Parathyroid adenoma (tissue), 2 donors: ENCODE measurements around the gene ECM2.

Experiments used
- H2AFZ ChIP-seq: fragments of 300-600 bp; sonication (generic); one replicate; pipeline ENCODE4 v1.7.0; 2017; ENCODE audit warnings: antibody characterized with exemption, mild to moderate bottlenecking
- H3K27ac ChIP-seq: fragments of 300-600 bp; sonication (generic); one replicate; pipeline ENCODE4 v1.7.0; 2017
- H3K27me3 ChIP-seq: fragments of 300-600 bp; sonication (generic); one replicate; pipeline ENCODE4 v1.7.0; 2017; ENCODE audit warnings: low read length; ENCODE audit not compliant: control insufficient read depth, insufficient read depth
- H3K36me3 ChIP-seq: fragments of 300-600 bp; sonication (generic); one replicate; pipeline ENCODE4 v1.7.0; 2017; ENCODE audit warnings: low read length; ENCODE audit not compliant: control insufficient read depth, insufficient read depth
- H3K4me1 ChIP-seq: fragments of 300-600 bp; sonication (generic); one replicate; pipeline ENCODE4 v1.7.0; 2017; ENCODE audit warnings: control low read depth
- H3K4me2 ChIP-seq: fragments of 300-600 bp; sonication (generic); one replicate; pipeline ENCODE4 v1.7.0; 2017; ENCODE audit warnings: low read length
- H3K4me3 ChIP-seq: fragments of 300-600 bp; sonication (generic); one replicate; pipeline ENCODE4 v1.7.0; 2017; ENCODE audit warnings: low read depth, low read length
- H3K79me2 ChIP-seq: fragments of 300-600 bp; sonication (generic); one replicate; pipeline ENCODE4 v1.7.0; 2017; ENCODE audit warnings: control low read depth
- H3K9ac ChIP-seq: fragments of 300-600 bp; sonication (generic); one replicate; pipeline ENCODE4 v1.7.0; 2017; ENCODE audit warnings: mild to moderate bottlenecking
- H3K9me3 ChIP-seq: fragments of 300-600 bp; sonication (generic); one replicate; pipeline ENCODE4 v1.7.0; 2017; ENCODE audit warnings: low read length; ENCODE audit not compliant: control insufficient read depth
- CTCF ChIP-seq: fragments of 300-600 bp; sonication (generic); IDR thresholded peaks from one replicate; pipeline ENCODE4 v1.7.0; 2017; ENCODE audit warnings: antibody characterized with exemption, mild to moderate bottlenecking
- donor health status: primary hyperparathyroidism.

The ECM2 gene

GRCh38 chr9:92509050-92509449 is 26.7 kb downstream of the ECM2 start:
- H2AFZ ChIP-seq, result no peak overlapping the region
- H3K27ac ChIP-seq, result no peak overlapping the region
- no peaks in the 10 kb centered on the region for H3K27me3 ChIP-seq
- H3K4me3 ChIP-seq, result no peak overlapping the region
- H3K9ac ChIP-seq, result no peak overlapping the region
- H3K9me3 ChIP-seq, result no peaks in the 10 kb centered on the region
- no peaks in the 10 kb centered on the region for H3K79me2 ChIP-seq
- H3K4me1 ChIP-seq, result no peaks in the 10 kb centered on the region
- TF ChIP-seq CTCF, result no peak
- no peak overlapping the region for H3K4me2 ChIP-seq
- no peaks in the 10 kb centered on the region for H3K36me3 ChIP-seq

- Histone ChIP-seq H3K4me3 (no peak overlapping the region), H3K4me1 (no peaks in the 10 kb centered on the region), H3K4me2 (no peak overlapping the region), H3K9me3 (no peaks in the 10 kb centered on the region), H2AFZ (no peak overlapping the region), H3K36me3 (no peaks in the 10 kb centered on the region), H3K9ac (no peak overlapping the region), H3K27me3 (no peaks in the 10 kb centered on the region), H3K79me2 (no peaks in the 10 kb centered on the region), H3K27ac (no peak overlapping the region)
- TF ChIP-seq CTCF, result no peak
Measured at GRCh38 chr9:92508018-92508820, 27.6 kb downstream of the ECM2 start.

GRCh38 chr9:92507496-92507895 is 28.3 kb downstream of the ECM2 start:
- Histone ChIP-seq H3K9ac (no peak overlapping the region), H3K36me3 (no peaks in the 10 kb centered on the region), H3K4me1 (no peaks in the 10 kb centered on the region), H3K27ac (no peak overlapping the region), H3K27me3 (no peaks in the 10 kb centered on the region), H3K79me2 (no peaks in the 10 kb centered on the region), H2AFZ (no peak overlapping the region), H3K9me3 (no peaks in the 10 kb centered on the region), H3K4me3 (no peak overlapping the region), H3K4me2 (no peak overlapping the region)
- no peak for TF ChIP-seq CTCF

GRCh38 chr9:92507005-92507404 is 28.8 kb downstream of the ECM2 start:
- no peak overlapping the region for H3K9ac ChIP-seq
- no peak overlapping the region for H3K4me2 ChIP-seq
- H3K27me3 ChIP-seq, result no peaks in the 10 kb centered on the region
- no peaks in the 10 kb centered on the region for H3K9me3 ChIP-seq
- TF ChIP-seq CTCF, result no peak
- H3K36me3 ChIP-seq, result no peaks in the 10 kb centered on the region
- no peak overlapping the region for H2AFZ ChIP-seq
- H3K4me3 ChIP-seq, result no peak overlapping the region
- no peaks in the 10 kb centered on the region for H3K79me2 ChIP-seq
- H3K4me1 ChIP-seq, result no peaks in the 10 kb centered on the region
- no peak overlapping the region for H3K27ac ChIP-seq
